OCI-LY7 (cell line): ENCODE data around the gene IQCH. TPM values are rescaled to one million over a fixed set of nuclear protein-coding genes. Genes with fewer than 3 reads are reported as not detected.

ENCODE experiments used
- BruUV-seq: library from RNA; stranded (reverse); fragments of 400-500 nt; replicated peaks from 2 replicates; lab custom pipeline; 2021; lab: Mats Ljungman, UMichigan
- CTCF ChIA-PET: fragments of 300-600 bp; sonication (Branson Sonifier 250); formaldehyde crosslinking; loops from one replicate; lab custom pipeline; 2022; ENCODE audit warnings: antibody characterized with exemption; ENCODE audit not compliant: unreplicated experiment; lab: Charles Lee
- POLR2A ChIA-PET: fragments of 300-600 bp; sonication (Branson Sonifier 250); formaldehyde crosslinking; loops from one replicate; lab custom pipeline; 2022; ENCODE audit warnings: antibody characterized with exemption; lab: Charles Lee
- DNase-seq: peaks from one replicate; pipeline ENCODE4 v3.0.0-alpha.2; 2015; ENCODE audit warnings: low spot score
- H2AFZ ChIP-seq: fragments of 200-600 bp; sonication (generic), shearing (Covaris generic); 2 replicates; pipeline ENCODE4 v1.6.1; 2014; ENCODE audit warnings: mild to moderate bottlenecking, antibody characterized with exemption, low read length, moderate library complexity
- H3K27ac ChIP-seq: fragments of 200-600 bp; sonication (generic); 2 replicates; pipeline ENCODE4 v1.5.1; 2014; ENCODE audit warnings: mixed run types, low read depth, mild to moderate bottlenecking, moderate library complexity, low read length, inconsistent platforms; ENCODE audit not compliant: poor library complexity, severe bottlenecking
- H3K36me3 ChIP-seq: fragments of 200-600 bp; sonication (generic); 2 replicates; pipeline ENCODE4 v1.6.1; 2014; ENCODE audit warnings: mild to moderate bottlenecking, antibody characterized with exemption, low read length, moderate library complexity, mixed read lengths; ENCODE audit not compliant: insufficient read depth
- H3K4me1 ChIP-seq: fragments of 200-600 bp; sonication (generic); 2 replicates; pipeline ENCODE4 v1.5.1; 2014; ENCODE audit warnings: mild to moderate bottlenecking, low read length; ENCODE audit not compliant: insufficient read depth, poor library complexity, severe bottlenecking
- H3K4me2 ChIP-seq: fragments of 200-600 bp; sonication (generic); 2 replicates; pipeline ENCODE4 v1.6.1; 2014; ENCODE audit warnings: mild to moderate bottlenecking, low read length
- H3K4me3 ChIP-seq: fragments of 200-600 bp; sonication (generic); 2 replicates; pipeline ENCODE4 v1.5.1; 2014; ENCODE audit warnings: mild to moderate bottlenecking, low read depth, low read length; ENCODE audit not compliant: poor library complexity, severe bottlenecking
- H3K79me2 ChIP-seq: fragments of 200-600 bp; sonication (generic); 2 replicates; pipeline ENCODE4 v1.6.1; 2016; ENCODE audit warnings: low read depth, mild to moderate bottlenecking, low read length, moderate library complexity, mixed read lengths; ENCODE audit not compliant: insufficient read depth
- H3K9me2 ChIP-seq: fragments of 200-600 bp; sonication (generic); 2 replicates; pipeline ENCODE4 v1.6.1; 2016; ENCODE audit warnings: mild to moderate bottlenecking, low read length, mixed read lengths; ENCODE audit not compliant: insufficient read depth
- H3K9me3 ChIP-seq: fragments of 200-600 bp; sonication (generic); 2 replicates; pipeline ENCODE4 v1.6.1; 2014; ENCODE audit warnings: mild to moderate bottlenecking, mixed run types, low read length, mixed read lengths
- H4K20me1 ChIP-seq: fragments of 200-600 bp; sonication (generic); 2 replicates; pipeline ENCODE4 v1.6.1; 2014; ENCODE audit warnings: mild to moderate bottlenecking, antibody characterized with exemption, low read length, moderate library complexity, mixed read lengths; ENCODE audit not compliant: insufficient read depth
- EZH2phosphoT487 ChIP-seq: fragments of 200-600 bp; sonication (generic); IDR thresholded peaks from 2 replicates; pipeline ENCODE4 v1.6.1; 2018; ENCODE audit warnings: low read depth, borderline replicate concordance, mild to moderate bottlenecking, mixed run types, antibody characterized with exemption, low read length, moderate library complexity, mixed read lengths
- intact Hi-C: fragments of 100-400 bp; cut with micrococcal nuclease; formaldehyde crosslinking; loops from one replicate; pipeline ENCODE4 v1.10.0; 2022; ENCODE audit not compliant: unreplicated experiment
- total RNA-seq, 2 experiments: library from RNA; depleted of rRNA in 1 of 2; stranded (reverse); fragments of >200 nt in 1 of 2; shearing (Covaris generic) in 1 of 2; gene quantifications; 2 replicates each; pipeline ENCODE4 v1.2.3, GENCODE V29; 2014 to 2022
- TF ChIP-seq, protein P1 (sequence below): fragments of 200-600 bp; sonication (generic); conservative IDR thresholded peaks from 2 replicates; pipeline ENCODE4 v1.5.1; 2014; ENCODE audit warnings: mild to moderate bottlenecking, antibody characterized with exemption, low read length, moderate library complexity, mixed read lengths

Gene IQCH
- total RNA-seq, 2 experiments from 2014 or later: 3.9 to 5.8 TPM

DNA sequence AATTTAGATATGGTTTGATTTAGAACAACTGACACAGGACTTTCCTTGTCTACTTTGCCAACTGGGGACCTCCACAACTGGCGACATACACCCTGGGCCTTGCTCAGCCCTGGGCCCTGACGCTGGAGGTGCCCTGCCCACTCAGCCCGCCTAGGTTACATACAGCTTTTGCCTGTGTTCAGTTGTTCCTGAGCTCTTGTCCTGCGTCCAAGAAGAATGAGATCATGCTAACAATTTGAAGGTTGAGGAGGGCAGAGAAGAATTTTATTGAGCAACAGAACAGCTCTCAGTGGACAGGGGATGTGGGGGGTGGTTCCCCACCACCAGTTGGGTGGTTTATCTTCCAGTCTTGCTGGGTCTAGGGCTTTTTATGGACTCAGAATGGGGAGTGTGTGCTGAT lies 67.9 kb downstream of the IQCH start:
- CTCF ChIA-PET: no interaction called here
- POLR2A ChIA-PET: interaction anchor here (0.7 kb wide), 1 partner anchor 188 kb away, joined by 4 read pairs; no protein-coding TSS in a partner anchor
- intact Hi-C loops: no loop called here

DNA sequence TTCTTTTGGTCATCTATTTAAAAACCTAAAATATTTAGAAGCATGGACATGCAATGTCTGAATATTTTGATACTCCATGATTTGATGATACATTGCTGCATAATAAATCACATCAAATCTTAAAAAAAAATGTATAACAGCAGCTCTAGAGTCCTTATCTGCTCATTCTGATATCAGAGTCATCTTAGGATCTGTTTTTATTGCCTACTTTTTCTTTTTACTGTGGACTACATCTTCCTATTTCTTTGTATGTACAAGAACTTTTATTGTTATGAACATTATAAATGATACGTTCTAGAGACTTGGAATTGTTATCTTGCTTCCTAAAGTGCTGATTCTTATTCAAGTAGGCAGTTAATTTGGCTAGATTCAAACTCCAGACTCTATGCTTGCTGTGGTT lies 72.7 kb downstream of the IQCH start:
- intact Hi-C loops: no loop called here
- Histone ChIP-seq H4K20me1 (no peaks in the 10 kb centered on the region), H2AFZ (no peak overlapping the region), H3K79me2 (no peaks in the 10 kb centered on the region), H3K4me3 (no peak overlapping the region), H3K9me2 (no peaks in the 10 kb centered on the region), H3K36me3 (no peaks in the 10 kb centered on the region), H3K4me2 (no peak overlapping the region), H3K4me1 (no peaks in the 10 kb centered on the region), H3K9me3 (peaks cover 7% of the 10 kb centered on the region; the same call in 1 of the 2 replicates), H3K27ac (no peak overlapping the region)
- TF ChIP-seq EZH2phosphoT487: no peak
- TF ChIP-seq, protein P1, sequence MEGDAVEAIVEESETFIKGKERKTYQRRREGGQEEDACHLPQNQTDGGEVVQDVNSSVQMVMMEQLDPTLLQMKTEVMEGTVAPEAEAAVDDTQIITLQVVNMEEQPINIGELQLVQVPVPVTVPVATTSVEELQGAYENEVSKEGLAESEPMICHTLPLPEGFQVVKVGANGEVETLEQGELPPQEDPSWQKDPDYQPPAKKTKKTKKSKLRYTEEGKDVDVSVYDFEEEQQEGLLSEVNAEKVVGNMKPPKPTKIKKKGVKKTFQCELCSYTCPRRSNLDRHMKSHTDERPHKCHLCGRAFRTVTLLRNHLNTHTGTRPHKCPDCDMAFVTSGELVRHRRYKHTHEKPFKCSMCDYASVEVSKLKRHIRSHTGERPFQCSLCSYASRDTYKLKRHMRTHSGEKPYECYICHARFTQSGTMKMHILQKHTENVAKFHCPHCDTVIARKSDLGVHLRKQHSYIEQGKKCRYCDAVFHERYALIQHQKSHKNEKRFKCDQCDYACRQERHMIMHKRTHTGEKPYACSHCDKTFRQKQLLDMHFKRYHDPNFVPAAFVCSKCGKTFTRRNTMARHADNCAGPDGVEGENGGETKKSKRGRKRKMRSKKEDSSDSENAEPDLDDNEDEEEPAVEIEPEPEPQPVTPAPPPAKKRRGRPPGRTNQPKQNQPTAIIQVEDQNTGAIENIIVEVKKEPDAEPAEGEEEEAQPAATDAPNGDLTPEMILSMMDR: no peak
- no TSS peak for BruUV-seq
- ChIA-PET POLR2A (interaction anchor here (0.5 to 1.0 kb wide), 4 partner anchors 26 to 550 kb away, joined by 3 to 5 read pairs (median 4); no protein-coding TSS in a partner anchor), CTCF (no interaction called here)
- no peak for DNase-seq

More for the DNA sequence above, 67.9 kb downstream of the IQCH start:
- TF ChIP-seq, protein P1: no peak
- no peak for TF ChIP-seq EZH2phosphoT487
- no TSS peak for BruUV-seq
- Histone ChIP-seq H3K9me3 (peaks cover 4% of the 10 kb centered on the region; the same call in 1 of the 2 replicates), H3K79me2 (no peaks in the 10 kb centered on the region), H4K20me1 (no peaks in the 10 kb centered on the region), H2AFZ (no peak overlapping the region), H3K4me2 (no peak overlapping the region), H3K27ac (no peak overlapping the region), H3K4me3 (no peak overlapping the region), H3K9me2 (no peaks in the 10 kb centered on the region), H3K4me1 (no peaks in the 10 kb centered on the region), H3K36me3 (no peaks in the 10 kb centered on the region)
- DNase-seq: no peak

DNA sequence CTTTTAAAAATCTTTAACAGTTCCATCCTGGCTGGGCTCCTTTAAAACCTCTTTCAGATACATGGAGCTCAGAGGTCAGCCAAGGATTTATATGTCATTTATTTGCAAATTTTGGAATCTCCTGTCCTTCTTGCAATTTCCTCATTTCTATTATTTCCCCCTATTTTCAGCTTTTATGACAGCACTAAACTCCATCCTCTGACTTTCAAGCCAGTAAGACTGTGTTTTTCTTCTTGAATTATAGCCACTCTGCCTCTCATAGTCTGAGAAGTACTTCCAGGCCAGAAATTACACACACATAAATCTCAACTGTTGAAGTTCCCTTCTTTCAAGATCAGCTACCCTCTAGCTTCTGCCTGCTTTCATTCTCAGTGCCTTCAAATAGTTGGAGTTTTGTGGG lies 73.2 kb downstream of the IQCH start:
- Histone ChIP-seq H2AFZ (no peak overlapping the region), H3K79me2 (no peaks in the 10 kb centered on the region), H3K4me2 (no peak overlapping the region), H4K20me1 (no peaks in the 10 kb centered on the region), H3K4me3 (no peak overlapping the region), H3K9me2 (no peaks in the 10 kb centered on the region), H3K36me3 (no peaks in the 10 kb centered on the region), H3K4me1 (no peaks in the 10 kb centered on the region), H3K27ac (no peak overlapping the region), H3K9me3 (peaks cover 7% of the 10 kb centered on the region; the same call in 1 of the 2 replicates)
- TF ChIP-seq, protein P1: no peak
- TF ChIP-seq EZH2phosphoT487: no peak
- DNase-seq: no peak
- BruUV-seq: no TSS peak
- ChIA-PET CTCF (no interaction called here), POLR2A (interaction anchor here (0.5 to 1.0 kb wide), 3 partner anchors 48 to 550 kb away, joined by 3 to 5 read pairs (median 3); no protein-coding TSS in a partner anchor)
- intact Hi-C loops: no loop called here
